Measurements from ENCODE around the gene SMYD3.

DNA sequence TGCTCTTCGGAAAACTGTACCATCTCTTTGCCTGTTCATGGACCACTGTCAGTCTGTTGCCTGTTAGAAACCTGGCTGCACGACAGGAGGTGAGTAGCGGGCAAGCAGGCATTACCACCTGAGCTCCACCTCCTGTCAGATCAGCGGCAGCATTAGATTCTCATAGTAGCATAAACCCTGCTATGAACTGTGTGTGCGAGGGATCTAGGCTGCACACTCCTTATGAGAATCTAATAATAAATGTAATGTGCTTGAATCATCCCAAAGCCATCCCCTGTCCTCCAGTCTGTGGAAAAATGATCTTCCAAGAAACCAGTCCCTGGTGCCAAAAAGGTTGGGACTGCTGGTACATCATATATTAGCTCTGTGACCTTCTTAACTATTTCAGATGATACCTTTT lies 110.0 kb downstream of the SMYD3 start:
- TF ChIP-seq, protein P1, sequence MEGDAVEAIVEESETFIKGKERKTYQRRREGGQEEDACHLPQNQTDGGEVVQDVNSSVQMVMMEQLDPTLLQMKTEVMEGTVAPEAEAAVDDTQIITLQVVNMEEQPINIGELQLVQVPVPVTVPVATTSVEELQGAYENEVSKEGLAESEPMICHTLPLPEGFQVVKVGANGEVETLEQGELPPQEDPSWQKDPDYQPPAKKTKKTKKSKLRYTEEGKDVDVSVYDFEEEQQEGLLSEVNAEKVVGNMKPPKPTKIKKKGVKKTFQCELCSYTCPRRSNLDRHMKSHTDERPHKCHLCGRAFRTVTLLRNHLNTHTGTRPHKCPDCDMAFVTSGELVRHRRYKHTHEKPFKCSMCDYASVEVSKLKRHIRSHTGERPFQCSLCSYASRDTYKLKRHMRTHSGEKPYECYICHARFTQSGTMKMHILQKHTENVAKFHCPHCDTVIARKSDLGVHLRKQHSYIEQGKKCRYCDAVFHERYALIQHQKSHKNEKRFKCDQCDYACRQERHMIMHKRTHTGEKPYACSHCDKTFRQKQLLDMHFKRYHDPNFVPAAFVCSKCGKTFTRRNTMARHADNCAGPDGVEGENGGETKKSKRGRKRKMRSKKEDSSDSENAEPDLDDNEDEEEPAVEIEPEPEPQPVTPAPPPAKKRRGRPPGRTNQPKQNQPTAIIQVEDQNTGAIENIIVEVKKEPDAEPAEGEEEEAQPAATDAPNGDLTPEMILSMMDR (conservative IDR thresholded peaks at IDR 0.05; ENCODE audit: low read length), result no peak
- TF ChIP-seq EZH2phosphoT487 (IDR thresholded peaks at IDR 0.05; ENCODE audit: borderline replicate concordance), result no peak

Data from Loucy (cell line).